GM23248 (cell line): Measurements from ENCODE around the gene PSMD4.

Experiments used
- EZH2 ChIP-seq: fragments of 200-600 bp; sonication (generic); IDR thresholded peaks from 2 replicates; pipeline ENCODE4 v1.6.1; 2018; ENCODE audit warnings: antibody characterized with exemption, mild to moderate bottlenecking; ENCODE audit not compliant: insufficient read depth, poor library complexity, severe bottlenecking
- EZH2phosphoT487 ChIP-seq: fragments of 200-600 bp; sonication (generic); IDR thresholded peaks from 2 replicates; pipeline ENCODE4 v1.6.1; 2018; ENCODE audit warnings: antibody characterized with exemption, moderate library complexity, mild to moderate bottlenecking, low read depth; ENCODE audit not compliant: insufficient read depth

- TF ChIP-seq EZH2phosphoT487 (no peak), EZH2 (no peak)
These were observed 4.8 kb downstream of the PSMD4 start for GRCh38 chr1:151259351-151259750.
